GM03348 (cell line): ENCODE results near the gene RETN.

Source experiments
- DNase-seq: peaks from one replicate; pipeline ENCODE4 v3.0.0; 2012; ENCODE audit warnings: low spot score

Gene RETN

GRCh38 chr19:7709932-7710460 is 41.1 kb downstream of the RETN start:
- no peak for DNase-seq

DNA sequence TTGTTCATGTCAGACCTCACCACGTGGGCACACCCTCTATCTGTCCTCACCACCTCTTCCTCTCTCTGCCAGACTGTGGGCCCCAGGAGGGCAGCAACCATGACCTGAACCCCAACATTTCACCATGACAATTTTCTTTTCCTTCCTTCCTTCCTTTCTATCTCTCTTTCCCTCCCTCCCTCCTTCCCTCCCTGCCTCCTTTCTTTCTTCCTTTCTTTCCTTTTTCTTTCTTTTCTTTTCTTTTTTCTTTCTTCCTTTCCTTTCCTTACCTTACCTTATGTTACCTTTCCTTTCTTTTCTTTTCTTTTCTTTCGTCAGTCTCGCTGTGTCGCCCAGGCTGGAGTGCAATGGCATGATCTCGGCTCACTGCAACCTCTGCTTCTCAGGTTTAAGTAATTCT is 41.8 kb downstream of the RETN start:
- no peak for DNase-seq

DNA sequence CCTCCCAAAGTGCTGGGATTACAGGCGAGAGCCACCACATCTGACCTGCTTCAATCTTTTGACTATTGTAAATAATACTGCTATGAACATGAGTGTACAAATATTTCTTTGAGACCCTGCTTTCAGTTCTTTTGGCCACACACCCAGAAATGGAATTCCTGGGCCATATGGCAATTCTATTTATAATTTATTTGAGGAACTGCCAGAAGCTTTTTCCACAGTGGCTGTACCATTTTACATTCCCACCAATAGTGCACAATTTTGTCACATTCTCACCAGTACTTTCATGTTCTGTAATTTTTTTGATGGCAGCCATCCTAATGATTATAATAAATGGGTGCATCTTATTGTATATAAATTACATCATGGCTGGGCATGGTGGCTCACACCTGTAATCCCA is 46.8 kb downstream of the RETN start:
- DNase-seq: no peak

GRCh38 chr19:7716762-7717161 is 47.9 kb downstream of the RETN start:
- DNase-seq: no peak

DNA sequence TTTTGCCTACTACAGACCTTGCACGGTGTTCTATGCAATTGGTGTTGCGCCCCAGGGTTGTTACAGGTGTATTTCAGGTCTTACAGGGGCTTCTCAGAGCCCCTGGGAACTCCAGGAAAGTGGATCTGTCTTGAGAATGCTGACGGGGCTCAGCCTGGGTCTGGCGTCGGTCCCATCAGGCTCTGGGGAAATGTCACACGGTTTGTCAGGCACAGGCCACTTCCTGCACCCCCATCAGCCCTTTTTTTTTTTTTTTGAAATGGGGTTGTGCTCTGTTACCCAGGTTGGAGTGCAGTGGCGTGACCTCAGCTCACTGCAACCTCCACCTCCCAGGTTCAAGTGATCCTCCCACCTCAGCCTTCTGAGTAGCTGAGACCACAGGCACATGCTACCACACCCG is 49.8 kb downstream of the RETN start:
- no peak for DNase-seq
